ENCODE measurements around the gene FAM217A. TPM values are rescaled to one million over a fixed set of nuclear protein-coding genes. Genes with fewer than 3 reads are reported as not detected.

FAM217A gene
- polyA plus RNA-seq, 4 donors: 1.3 to 3.5 (median 1.9) TPM

GRCh38 chr6:4085332-4085700 is 6.4 kb upstream of the FAM217A start:
- no peak for DNase-seq (ENCODE audit: low read depth in 4 of 4, low spot score in 3 of 4)

- no peak for DNase-seq (ENCODE audit: low read depth in 4 of 4, low spot score in 3 of 4)
These were observed 5.8 kb upstream of the FAM217A start for GRCh38 chr6:4084444-4085331.

- no peak for DNase-seq (ENCODE audit: low read depth in 4 of 4, low spot score in 3 of 4)
These were observed 4.3 kb downstream of the FAM217A start for GRCh38 chr6:4074478-4075235.

- DNase-seq (ENCODE audit: low read depth in 4 of 4, low spot score in 3 of 4): no peak
These were observed 7.6 kb downstream of the FAM217A start for GRCh38 chr6:4071330-4071729.

GRCh38 chr6:4069199-4069598 is 9.7 kb downstream of the FAM217A start:
- no peak for DNase-seq (ENCODE audit: low read depth in 4 of 4, low spot score in 3 of 4)

- no peak for DNase-seq (ENCODE audit: low read depth in 4 of 4, low spot score in 3 of 4)
These were observed 11.3 kb downstream of the FAM217A start for GRCh38 chr6:4067673-4068072.

- DNase-seq (ENCODE audit: low read depth in 4 of 4, low spot score in 3 of 4): no peak
These were observed 12.7 kb downstream of the FAM217A start for GRCh38 chr6:4066029-4066755.

- no peak for DNase-seq (ENCODE audit: low read depth in 4 of 4, low spot score in 3 of 4)
These were observed 19.7 kb downstream of the FAM217A start for GRCh38 chr6:4059115-4059777.

GRCh38 chr6:4057036-4057435 is 21.9 kb downstream of the FAM217A start:
- no peak for DNase-seq (ENCODE audit: low read depth in 4 of 4, low spot score in 3 of 4)

GRCh38 chr6:4055420-4056041 is 23.4 kb downstream of the FAM217A start:
- DNase-seq (ENCODE audit: low read depth in 4 of 4, low spot score in 3 of 4): no peak

GRCh38 chr6:4049246-4049645 is 29.7 kb downstream of the FAM217A start:
- no peak for DNase-seq (ENCODE audit: low read depth in 4 of 4, low spot score in 3 of 4)

- no peak for DNase-seq (ENCODE audit: low read depth in 4 of 4, low spot score in 3 of 4)
These were observed 37.5 kb downstream of the FAM217A start for GRCh38 chr6:4041480-4041879.

GRCh38 chr6:4039348-4039747 is 39.6 kb downstream of the FAM217A start:
- no peak for DNase-seq (ENCODE audit: low read depth in 4 of 4, low spot score in 3 of 4)

GRCh38 chr6:4036581-4036980 is 42.4 kb downstream of the FAM217A start:
- no peak for DNase-seq (ENCODE audit: low read depth in 4 of 4, low spot score in 3 of 4)

GRCh38 chr6:4032475-4032874 is 46.5 kb downstream of the FAM217A start:
- no peak for DNase-seq (ENCODE audit: low read depth in 4 of 4, low spot score in 3 of 4)

GRCh38 chr6:4031442-4031841 is 47.5 kb downstream of the FAM217A start:
- no peak for DNase-seq (ENCODE audit: low read depth in 4 of 4, low spot score in 3 of 4)

GRCh38 chr6:4030669-4031068 is 48.3 kb downstream of the FAM217A start:
- DNase-seq (ENCODE audit: low read depth in 4 of 4, low spot score in 3 of 4): no peak

- no peak for DNase-seq (ENCODE audit: low read depth in 4 of 4, low spot score in 3 of 4)
These were observed 49.2 kb downstream of the FAM217A start for GRCh38 chr6:4029687-4030086.

- no peak for DNase-seq (ENCODE audit: low read depth in 4 of 4, low spot score in 3 of 4)
These were observed 50.9 kb downstream of the FAM217A start for GRCh38 chr6:4028051-4028450.

- no peak for DNase-seq (ENCODE audit: low read depth in 4 of 4, low spot score in 3 of 4)
These were observed 53.3 kb downstream of the FAM217A start for GRCh38 chr6:4025681-4026080.

All from left renal pelvis (tissue), 4 donors.